Suprapubic skin (tissue), 3 donors: ENCODE data around the gene ANO2.

Source experiments
- EP300 ChIP-seq: sonication (generic); formaldehyde crosslinking; IDR thresholded peaks from one replicate; pipeline ENCODE4 v1.6.1; 2017; ENCODE audit warnings: antibody characterized with exemption
- POLR2A ChIP-seq, 2 donors: fragments of 450-650 bp; IDR thresholded peaks; one replicate each; pipeline ENCODE4 v1.6.1; 2017; ENCODE audit warnings: antibody characterized with exemption in 2 of 2, mild to moderate bottlenecking in 2 of 2, moderate library complexity in 2 of 2
- TF ChIP-seq, protein P1 (sequence below), 2 donors: fragments of 200-600 bp in 1 of 2; fragments of 450-650 bp in 1 of 2; sonication (generic) in 1 of 2; IDR thresholded peaks; one replicate each; pipeline ENCODE4 v1.5.1; 2016 to 2019; ENCODE audit warnings: antibody characterized with exemption in 2 of 2, mild to moderate bottlenecking in 1 of 2, moderate library complexity in 1 of 2

DNA sequence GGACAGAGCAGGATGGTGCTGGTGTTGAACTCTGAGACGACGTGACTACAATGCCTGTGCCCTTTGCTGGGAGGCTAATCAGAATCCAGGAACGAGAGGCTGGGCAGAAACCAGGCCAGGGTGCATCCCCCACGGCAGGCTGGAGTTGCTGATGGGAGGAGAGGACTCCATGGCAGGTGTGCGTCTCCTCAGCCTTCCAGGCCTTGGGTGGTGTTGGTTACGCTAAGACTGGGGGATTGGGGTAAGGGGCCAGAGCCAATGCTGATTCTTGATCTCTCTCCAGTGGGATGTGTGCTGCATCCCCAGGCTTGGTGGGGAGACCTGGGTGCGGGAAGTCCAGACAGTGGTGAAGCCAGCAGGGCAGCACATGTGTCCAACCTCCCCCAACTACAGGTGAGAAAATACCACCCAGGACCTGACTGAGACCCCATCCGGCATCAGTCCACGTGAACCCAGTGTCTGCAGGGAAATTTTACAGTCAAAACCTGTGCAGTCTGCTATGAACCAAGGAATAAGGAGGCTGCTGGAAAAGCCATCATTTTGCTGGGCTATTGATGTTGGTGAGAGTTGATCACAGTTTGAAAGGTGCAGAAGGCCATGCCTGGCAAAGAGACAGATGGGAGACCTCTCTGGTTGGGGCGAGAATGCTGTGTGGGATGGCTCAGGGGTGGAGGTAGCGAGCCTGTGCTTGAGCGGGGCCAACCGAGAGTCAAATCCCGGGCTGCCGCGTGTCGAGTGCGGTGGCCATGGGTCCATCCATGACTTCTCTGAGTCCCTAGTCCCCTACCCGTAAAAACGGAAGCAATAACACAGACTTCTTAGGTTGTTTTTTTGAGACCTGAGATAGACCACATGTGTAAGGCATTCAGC is 423.4 kb downstream of the ANO2 start:
- TF ChIP-seq, protein P1, sequence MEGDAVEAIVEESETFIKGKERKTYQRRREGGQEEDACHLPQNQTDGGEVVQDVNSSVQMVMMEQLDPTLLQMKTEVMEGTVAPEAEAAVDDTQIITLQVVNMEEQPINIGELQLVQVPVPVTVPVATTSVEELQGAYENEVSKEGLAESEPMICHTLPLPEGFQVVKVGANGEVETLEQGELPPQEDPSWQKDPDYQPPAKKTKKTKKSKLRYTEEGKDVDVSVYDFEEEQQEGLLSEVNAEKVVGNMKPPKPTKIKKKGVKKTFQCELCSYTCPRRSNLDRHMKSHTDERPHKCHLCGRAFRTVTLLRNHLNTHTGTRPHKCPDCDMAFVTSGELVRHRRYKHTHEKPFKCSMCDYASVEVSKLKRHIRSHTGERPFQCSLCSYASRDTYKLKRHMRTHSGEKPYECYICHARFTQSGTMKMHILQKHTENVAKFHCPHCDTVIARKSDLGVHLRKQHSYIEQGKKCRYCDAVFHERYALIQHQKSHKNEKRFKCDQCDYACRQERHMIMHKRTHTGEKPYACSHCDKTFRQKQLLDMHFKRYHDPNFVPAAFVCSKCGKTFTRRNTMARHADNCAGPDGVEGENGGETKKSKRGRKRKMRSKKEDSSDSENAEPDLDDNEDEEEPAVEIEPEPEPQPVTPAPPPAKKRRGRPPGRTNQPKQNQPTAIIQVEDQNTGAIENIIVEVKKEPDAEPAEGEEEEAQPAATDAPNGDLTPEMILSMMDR (IDR thresholded peaks at IDR 0.05), result no peak
- no peak for TF ChIP-seq POLR2A (IDR thresholded peaks at IDR 0.05)
- no peak for TF ChIP-seq EP300
